Parathyroid adenoma (tissue), 2 donors: Measurements from ENCODE around the gene C6orf118.

Experiments used
- H2AFZ ChIP-seq: fragments of 300-600 bp; sonication (generic); one replicate; pipeline ENCODE4 v1.7.0; 2017; ENCODE audit warnings: antibody characterized with exemption, mild to moderate bottlenecking
- H3K27ac ChIP-seq: fragments of 300-600 bp; sonication (generic); one replicate; pipeline ENCODE4 v1.7.0; 2017
- H3K27me3 ChIP-seq: fragments of 300-600 bp; sonication (generic); one replicate; pipeline ENCODE4 v1.7.0; 2017; ENCODE audit warnings: low read length; ENCODE audit not compliant: control insufficient read depth, insufficient read depth
- H3K36me3 ChIP-seq: fragments of 300-600 bp; sonication (generic); one replicate; pipeline ENCODE4 v1.7.0; 2017; ENCODE audit warnings: low read length; ENCODE audit not compliant: control insufficient read depth, insufficient read depth
- H3K4me1 ChIP-seq: fragments of 300-600 bp; sonication (generic); one replicate; pipeline ENCODE4 v1.7.0; 2017; ENCODE audit warnings: control low read depth
- H3K4me2 ChIP-seq: fragments of 300-600 bp; sonication (generic); one replicate; pipeline ENCODE4 v1.7.0; 2017; ENCODE audit warnings: low read length
- H3K4me3 ChIP-seq: fragments of 300-600 bp; sonication (generic); one replicate; pipeline ENCODE4 v1.7.0; 2017; ENCODE audit warnings: low read depth, low read length
- H3K79me2 ChIP-seq: fragments of 300-600 bp; sonication (generic); one replicate; pipeline ENCODE4 v1.7.0; 2017; ENCODE audit warnings: control low read depth
- H3K9ac ChIP-seq: fragments of 300-600 bp; sonication (generic); one replicate; pipeline ENCODE4 v1.7.0; 2017; ENCODE audit warnings: mild to moderate bottlenecking
- H3K9me3 ChIP-seq: fragments of 300-600 bp; sonication (generic); one replicate; pipeline ENCODE4 v1.7.0; 2017; ENCODE audit warnings: low read length; ENCODE audit not compliant: control insufficient read depth
- CTCF ChIP-seq: fragments of 300-600 bp; sonication (generic); IDR thresholded peaks from one replicate; pipeline ENCODE4 v1.7.0; 2017; ENCODE audit warnings: antibody characterized with exemption, mild to moderate bottlenecking
- donor health status: primary hyperparathyroidism.

C6orf118 gene

GRCh38 chr6:165231581-165232561 is 77.5 kb downstream of the C6orf118 start:
- Histone ChIP-seq H3K27ac (no peak overlapping the region), H3K27me3 (no peaks in the 10 kb centered on the region), H2AFZ (no peak overlapping the region), H3K9me3 (no peaks in the 10 kb centered on the region), H3K4me1 (no peaks in the 10 kb centered on the region), H3K79me2 (no peaks in the 10 kb centered on the region), H3K36me3 (no peaks in the 10 kb centered on the region), H3K4me2 (no peak overlapping the region), H3K9ac (no peak overlapping the region), H3K4me3 (no peak overlapping the region)
- TF ChIP-seq CTCF: no peak

GRCh38 chr6:165231177-165231576 is 78.2 kb downstream of the C6orf118 start:
- Histone ChIP-seq H3K27ac (no peak overlapping the region), H3K4me3 (no peak overlapping the region), H2AFZ (no peak overlapping the region), H3K9me3 (no peaks in the 10 kb centered on the region), H3K4me2 (no peak overlapping the region), H3K79me2 (no peaks in the 10 kb centered on the region), H3K27me3 (no peaks in the 10 kb centered on the region), H3K36me3 (no peaks in the 10 kb centered on the region), H3K9ac (no peak overlapping the region), H3K4me1 (no peaks in the 10 kb centered on the region)
- no peak for TF ChIP-seq CTCF
